Measurements from ENCODE around the gene RNF31. TPM values are rescaled to one million over a fixed set of nuclear protein-coding genes. Genes with fewer than 3 reads are reported as not detected.

The RNF31 gene
- total RNA-seq, 2 experiments from 2014 or later = 37.8 to 57.8 TPM

GRCh38 chr14:24135584-24135833, 11.8 kb upstream of the RNF31 start:
- Histone ChIP-seq H3K27ac (ENCODE audit: low read depth, low read length, poor library complexity, severe bottlenecking) (peak overlapping the region; percentile 23), H3K4me2 (ENCODE audit: low read length) (peak overlapping the region; percentile 83), H2AFZ (ENCODE audit: low read length) (peak overlapping the region; percentile 87; the same call in 1 of the 2 replicates), H3K36me3 (ENCODE audit: insufficient read depth, low read length) (peaks cover 27% of the 10 kb centered on the region), H3K79me2 (ENCODE audit: insufficient read depth, low read depth, low read length) (peaks cover 20% of the 10 kb centered on the region), H3K4me1 (ENCODE audit: insufficient read depth, low read length, poor library complexity, severe bottlenecking) (peaks cover 40% of the 10 kb centered on the region), H3K9me3 (ENCODE audit: low read length) (no peaks in the 10 kb centered on the region), H3K4me3 (ENCODE audit: low read depth, low read length, poor library complexity, severe bottlenecking) (peak overlapping the region; percentile 98), H4K20me1 (ENCODE audit: insufficient read depth, low read length) (0 out of 2 replicates have a peak, but pooled peaks cover 6% of the 10 kb centered on the region), H3K9me2 (ENCODE audit: insufficient read depth, low read length) (no peaks in the 10 kb centered on the region)
- DNase-seq (ENCODE audit: low spot score) = no peak
- TF ChIP-seq EZH2phosphoT487 (IDR thresholded peaks at IDR 0.05; ENCODE audit: borderline replicate concordance, low read depth, low read length) (no peak), CTCF (conservative IDR thresholded peaks at IDR 0.05; ENCODE audit: low read length) (no peak)
- ChIA-PET CTCF (ENCODE audit: unreplicated experiment) (interaction anchor here (0.5 to 2.1 kb wide), 2 partner anchors 21 to 231 kb away, joined by 3 to 12 read pairs; partner anchors contain the start of genes DCAF11 and NRL), POLR2A (interaction anchor here (0.7 to 4.1 kb wide), 13 partner anchors 9 to 134 kb away, joined by 3 to 43 read pairs (median 4); partner anchors contain the start of genes CHMP4A, DCAF11, NRL and PCK2)
- intact Hi-C loops (cut with micrococcal nuclease; ENCODE audit: unreplicated experiment) = no loop called here
- BruUV-seq (replicated peaks) = no TSS peak

GRCh38 chr14:24135834-24136683, 11.2 kb upstream of the RNF31 start, which contains the start of gene PSME1:
Gene PSME1, plus strand, starts transcription at chr14:24136194. Its CDS starts 69 bp downstream, at chr14:24136263.
- Histone ChIP-seq H3K4me1 (ENCODE audit: insufficient read depth, low read length, poor library complexity, severe bottlenecking) (peaks cover 40% of the 10 kb centered on the region), H3K9me2 (ENCODE audit: insufficient read depth, low read length) (no peaks in the 10 kb centered on the region), H3K36me3 (ENCODE audit: insufficient read depth, low read length) (peaks cover 27% of the 10 kb centered on the region), H3K27ac (ENCODE audit: low read depth, low read length, poor library complexity, severe bottlenecking) (peak within 1 kb of the TSS; percentile 46), H3K4me3 (ENCODE audit: low read depth, low read length, poor library complexity, severe bottlenecking) (peak within 1 kb of the TSS; percentile 98), H3K4me2 (ENCODE audit: low read length) (peak within 1 kb of the TSS; percentile 85), H3K79me2 (ENCODE audit: insufficient read depth, low read depth, low read length) (peaks cover 25% of the 10 kb centered on the region), H4K20me1 (ENCODE audit: insufficient read depth, low read length) (0 out of 2 replicates have a peak, but pooled peaks cover 6% of the 10 kb centered on the region), H2AFZ (ENCODE audit: low read length) (peak within 1 kb of the TSS; percentile 87; the same call in 1 of the 2 replicates), H3K9me3 (ENCODE audit: low read length) (no peaks in the 10 kb centered on the region)
- intact Hi-C loops (cut with micrococcal nuclease; ENCODE audit: unreplicated experiment) = loop anchor here (1.0 kb wide), 2 partner anchors 22 to 25 kb away; partner anchors contain the start of genes DCAF11, IRF9 and NRL
- no TSS peak for BruUV-seq (replicated peaks)
- DNase-seq (ENCODE audit: low spot score) = peak; percentile 93
- TF ChIP-seq EZH2phosphoT487 (IDR thresholded peaks at IDR 0.05; ENCODE audit: borderline replicate concordance, low read depth, low read length) = no peak
- TF ChIP-seq CTCF (conservative IDR thresholded peaks at IDR 0.05; ENCODE audit: low read length) = no peak
- POLR2A ChIA-PET = interaction anchor here (0.6 to 4.1 kb wide), 14 partner anchors 9 to 134 kb away, joined by 3 to 43 read pairs (median 4); partner anchors contain the start of genes CHMP4A, DCAF11, NRL and PCK2
- CTCF ChIA-PET (ENCODE audit: unreplicated experiment) = interaction anchor here (0.6 to 2.1 kb wide), 4 partner anchors 22 to 577 kb away, joined by 3 to 12 read pairs (median 4); partner anchors contain the start of genes DCAF11 and NRL

All from OCI-LY7 (cell line).